Measurements from ENCODE around the gene PIGS.

Gene PIGS

DNA sequence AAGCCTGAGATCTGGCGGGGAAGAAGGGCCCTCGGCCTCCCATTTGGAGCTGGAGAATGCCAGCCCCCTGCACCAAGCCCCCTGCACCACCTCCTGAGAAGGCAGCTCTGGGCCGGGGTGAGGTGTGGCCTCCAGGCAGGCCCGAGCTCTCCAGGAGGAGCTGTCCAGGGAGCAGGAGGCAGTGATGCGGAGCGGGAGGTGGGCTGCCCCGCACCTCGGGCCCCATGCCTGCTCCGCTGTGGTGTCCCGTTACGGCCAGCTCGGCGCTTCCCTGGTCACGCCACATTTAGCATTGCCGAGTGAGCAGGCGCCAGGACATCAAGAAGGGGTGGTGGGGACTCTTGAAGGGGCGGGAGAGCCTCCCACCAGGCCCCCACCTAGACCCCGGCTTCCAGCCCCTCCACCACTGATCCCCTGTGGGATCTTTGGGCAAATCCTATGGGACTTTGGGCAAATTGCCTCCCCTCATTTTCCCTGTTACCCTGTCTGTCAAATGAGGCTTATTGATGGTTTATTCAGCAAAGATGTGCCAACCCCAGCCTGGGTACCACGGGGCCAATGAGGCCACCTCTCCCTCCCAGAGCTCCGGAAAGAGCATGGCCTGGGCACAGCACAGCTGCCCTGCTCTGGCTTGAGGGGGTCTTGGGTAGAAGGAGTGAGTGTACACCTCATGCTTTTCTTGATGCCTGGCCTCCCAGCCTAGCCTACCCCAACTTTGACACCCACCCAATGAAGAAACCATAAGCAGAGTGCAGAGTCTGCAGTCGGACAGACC, 49.8 kb downstream of the PIGS start:
- POLR2A ChIA-PET = interaction anchor here (0.5 to 0.8 kb wide), 2 partner anchors 16 to 50 kb away, joined by 3 to 4 read pairs; partner anchors contain the start of gene PIGS
- DNase-seq (ENCODE audit: extremely low spot score) = no peak
- TF ChIP-seq FOXM1 (IDR thresholded peaks at IDR 0.05; ENCODE audit: borderline replicate concordance) (no peak), FOXK2 (IDR thresholded peaks at IDR 0.05) (no peak), SUZ12 (IDR thresholded peaks at IDR 0.05) (no peak), ARNT (IDR thresholded peaks at IDR 0.05) (no peak), HDGF (IDR thresholded peaks at IDR 0.05; ENCODE audit: borderline replicate concordance) (no peak), LEF1 (IDR thresholded peaks at IDR 0.05; ENCODE audit: borderline replicate concordance) (no peak), FOXA1 (IDR thresholded peaks at IDR 0.05) (no peak), L3MBTL2 (conservative IDR thresholded peaks at IDR 0.05) (no peak), TARDBP (IDR thresholded peaks at IDR 0.05) (no peak), SP1 (IDR thresholded peaks at IDR 0.05) (no peak), NFRKB (IDR thresholded peaks at IDR 0.05) (no peak)
- TF ChIP-seq, protein P1, sequence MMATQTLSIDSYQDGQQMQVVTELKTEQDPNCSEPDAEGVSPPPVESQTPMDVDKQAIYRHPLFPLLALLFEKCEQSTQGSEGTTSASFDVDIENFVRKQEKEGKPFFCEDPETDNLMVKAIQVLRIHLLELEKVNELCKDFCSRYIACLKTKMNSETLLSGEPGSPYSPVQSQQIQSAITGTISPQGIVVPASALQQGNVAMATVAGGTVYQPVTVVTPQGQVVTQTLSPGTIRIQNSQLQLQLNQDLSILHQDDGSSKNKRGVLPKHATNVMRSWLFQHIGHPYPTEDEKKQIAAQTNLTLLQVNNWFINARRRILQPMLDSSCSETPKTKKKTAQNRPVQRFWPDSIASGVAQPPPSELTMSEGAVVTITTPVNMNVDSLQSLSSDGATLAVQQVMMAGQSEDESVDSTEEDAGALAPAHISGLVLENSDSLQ (IDR thresholded peaks at IDR 0.05) = no peak
- CTCF ChIA-PET = interaction anchor here (0.5 kb wide), 1 partner anchor 25 kb away, joined by 3 read pairs; no protein-coding TSS in a partner anchor

DNA sequence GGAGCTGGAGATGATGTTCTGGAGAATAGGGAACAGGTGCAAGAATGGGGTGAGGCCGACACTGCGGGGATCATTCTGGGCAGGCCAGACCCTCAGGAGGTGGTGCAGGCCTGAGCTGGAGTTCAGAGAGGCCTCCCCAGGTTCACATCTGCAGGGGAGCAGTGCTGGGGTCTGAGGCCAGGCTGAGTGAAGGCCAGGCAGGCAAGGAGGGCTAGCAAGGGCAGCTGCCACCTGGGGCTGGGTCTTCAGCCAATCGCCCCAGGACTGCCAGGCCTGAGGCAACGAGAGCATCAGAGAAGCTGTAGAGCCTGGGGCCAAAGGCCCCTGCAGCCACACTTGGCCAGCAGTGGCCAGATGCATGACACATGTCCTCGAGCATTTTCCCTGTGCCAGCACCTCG, 50.6 kb downstream of the PIGS start:
- ChIA-PET CTCF (interaction anchor here (0.5 to 1.7 kb wide), 2 partner anchors 20 to 24 kb away, joined by 3 to 4 read pairs; no protein-coding TSS in a partner anchor), POLR2A (interaction anchor here (1.4 kb wide), 1 partner anchor 11 kb away, joined by 3 read pairs; no protein-coding TSS in a partner anchor)
- DNase-seq (ENCODE audit: extremely low spot score) = no peak
- TF ChIP-seq L3MBTL2 (conservative IDR thresholded peaks at IDR 0.05) (no peak), TARDBP (IDR thresholded peaks at IDR 0.05) (no peak), ELF4 (IDR thresholded peaks at IDR 0.05) (no peak), FOXK2 (IDR thresholded peaks at IDR 0.05) (no peak), FOXM1 (IDR thresholded peaks at IDR 0.05; ENCODE audit: borderline replicate concordance) (no peak), SP1 (IDR thresholded peaks at IDR 0.05) (no peak), SUZ12 (IDR thresholded peaks at IDR 0.05) (no peak), ARNT (IDR thresholded peaks at IDR 0.05) (no peak), CTBP1 (IDR thresholded peaks at IDR 0.05; ENCODE audit: borderline replicate concordance) (no peak), FOXA1 (IDR thresholded peaks at IDR 0.05) (no peak), ZNF384 (IDR thresholded peaks at IDR 0.05) (no peak)

DNA sequence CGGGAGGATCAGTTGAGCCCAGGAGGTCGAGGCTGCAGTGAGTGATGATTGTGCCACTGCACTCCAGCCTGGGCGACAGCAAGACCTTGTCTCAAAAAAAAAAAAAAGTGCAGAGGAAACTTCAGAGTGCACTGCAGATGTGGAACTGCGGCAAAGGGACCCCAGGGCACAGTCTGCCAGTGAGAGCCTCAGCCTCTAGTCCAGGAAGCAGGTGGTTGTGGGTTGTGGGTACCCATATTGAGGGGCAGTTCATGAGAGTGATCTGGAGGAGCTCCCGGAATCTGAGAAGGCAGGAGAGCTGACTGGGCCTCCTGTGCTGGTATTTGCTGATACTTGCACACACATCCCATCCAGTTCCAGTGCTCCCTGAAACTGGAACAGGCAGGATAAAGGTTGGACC, 52.1 kb downstream of the PIGS start:
- no peak for DNase-seq (ENCODE audit: extremely low spot score)
- POLR2A ChIA-PET = interaction anchor here (1.4 kb wide), 1 partner anchor 12 kb away, joined by 3 read pairs; no protein-coding TSS in a partner anchor
- TF ChIP-seq ARNT (IDR thresholded peaks at IDR 0.05) (no peak), ELF4 (IDR thresholded peaks at IDR 0.05) (no peak), FOXM1 (IDR thresholded peaks at IDR 0.05; ENCODE audit: borderline replicate concordance) (no peak), FOXK2 (IDR thresholded peaks at IDR 0.05) (no peak), FOXA1 (IDR thresholded peaks at IDR 0.05) (no peak), CTBP1 (IDR thresholded peaks at IDR 0.05; ENCODE audit: borderline replicate concordance) (no peak), SUZ12 (IDR thresholded peaks at IDR 0.05) (no peak), SP1 (IDR thresholded peaks at IDR 0.05) (no peak)
- TF ChIP-seq, protein P1 (IDR thresholded peaks at IDR 0.05) = no peak
- CTCF ChIA-PET = interaction anchor here (1.7 kb wide), 1 partner anchor 22 kb away, joined by 4 read pairs; no protein-coding TSS in a partner anchor

DNA sequence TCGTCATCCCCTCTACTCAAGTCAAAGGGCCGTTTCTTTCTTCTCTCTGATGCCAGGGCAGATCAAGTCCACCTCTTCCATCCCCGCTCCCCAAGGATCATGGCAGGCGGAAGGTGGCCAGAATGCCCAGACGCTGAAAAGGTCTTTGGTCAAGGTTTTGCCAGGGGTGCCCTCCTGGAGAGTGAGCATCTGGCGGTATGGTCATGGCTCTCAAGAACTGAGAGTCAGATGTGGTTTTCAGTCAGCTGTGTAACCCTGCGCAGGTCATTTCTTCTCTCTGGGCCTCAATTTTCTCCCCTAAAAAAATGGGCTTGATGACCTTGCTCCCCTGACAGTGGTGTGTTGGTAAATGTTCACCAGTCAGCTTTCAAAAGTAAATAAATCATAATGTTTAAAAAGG, 52.7 kb downstream of the PIGS start:
- ChIA-PET CTCF (no interaction called here), POLR2A (no interaction called here)
- TF ChIP-seq ARNT (IDR thresholded peaks at IDR 0.05) (no peak), SP1 (IDR thresholded peaks at IDR 0.05) (no peak), CTBP1 (IDR thresholded peaks at IDR 0.05; ENCODE audit: borderline replicate concordance) (no peak), LEF1 (IDR thresholded peaks at IDR 0.05; ENCODE audit: borderline replicate concordance) (no peak), ZNF384 (IDR thresholded peaks at IDR 0.05) (no peak)
- DNase-seq (ENCODE audit: extremely low spot score) = no peak

DNA sequence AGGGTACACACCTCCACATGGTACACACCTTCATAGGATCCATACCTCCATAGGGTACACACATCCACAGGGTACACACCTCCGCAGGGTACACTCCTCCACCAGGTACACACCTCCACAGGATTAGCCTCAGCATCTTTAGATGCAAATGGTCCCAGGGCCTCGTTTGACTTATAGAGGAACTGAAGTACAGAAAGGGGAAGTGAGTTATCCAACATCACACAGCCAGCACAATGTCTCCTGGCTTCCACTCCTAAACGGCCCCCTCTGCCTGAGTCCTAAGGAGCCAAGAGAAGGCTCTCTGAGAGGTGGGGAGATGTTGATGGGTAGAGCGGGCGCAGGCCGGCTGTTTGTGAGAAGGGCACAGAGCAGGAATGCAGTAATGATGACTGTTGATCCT, 53.2 kb downstream of the PIGS start:
- ChIA-PET POLR2A (no interaction called here), CTCF (no interaction called here)
- TF ChIP-seq SUZ12 (IDR thresholded peaks at IDR 0.05) (no peak), BHLHE40 (IDR thresholded peaks at IDR 0.05; ENCODE audit: borderline replicate concordance) (no peak), FOXK2 (IDR thresholded peaks at IDR 0.05) (no peak), HDGF (IDR thresholded peaks at IDR 0.05; ENCODE audit: borderline replicate concordance) (no peak), ELF4 (IDR thresholded peaks at IDR 0.05) (no peak), TARDBP (IDR thresholded peaks at IDR 0.05) (no peak), SP1 (IDR thresholded peaks at IDR 0.05) (no peak), NFRKB (IDR thresholded peaks at IDR 0.05) (no peak)
- DNase-seq (ENCODE audit: extremely low spot score) = no peak

DNA sequence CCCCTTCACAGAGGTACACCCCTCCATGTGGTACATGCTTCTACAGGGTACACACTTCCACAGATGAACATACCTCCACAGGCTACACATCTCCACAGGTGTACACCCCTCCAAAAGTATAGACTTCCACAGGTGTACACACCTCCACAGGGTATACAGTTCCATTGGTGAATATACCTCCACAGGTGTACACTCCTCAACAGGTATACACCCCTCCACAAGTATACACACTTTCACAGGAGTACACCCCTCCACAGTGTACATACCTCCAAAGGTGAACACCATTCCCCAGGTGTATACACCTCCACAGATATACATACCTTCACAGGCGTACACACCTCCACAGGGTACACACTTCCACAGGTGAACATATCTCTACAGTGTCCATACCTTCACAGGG, 55.8 kb downstream of the PIGS start:
- no peak for TF ChIP-seq FOXK2 (IDR thresholded peaks at IDR 0.05)
- no peak for TF ChIP-seq CTBP1 (IDR thresholded peaks at IDR 0.05; ENCODE audit: borderline replicate concordance)
- no peak for TF ChIP-seq BHLHE40 (IDR thresholded peaks at IDR 0.05; ENCODE audit: borderline replicate concordance)
- TF ChIP-seq, protein P1 (IDR thresholded peaks at IDR 0.05) = no peak
- TF ChIP-seq ZNF384 (IDR thresholded peaks at IDR 0.05) = no peak
- no peak for TF ChIP-seq LEF1 (IDR thresholded peaks at IDR 0.05; ENCODE audit: borderline replicate concordance)
- no peak for TF ChIP-seq TARDBP (IDR thresholded peaks at IDR 0.05)
- TF ChIP-seq L3MBTL2 (conservative IDR thresholded peaks at IDR 0.05) = no peak
- TF ChIP-seq ELF4 (IDR thresholded peaks at IDR 0.05) = no peak
- no peak for TF ChIP-seq FOXA1 (IDR thresholded peaks at IDR 0.05)
- no peak for TF ChIP-seq SUZ12 (IDR thresholded peaks at IDR 0.05)
- no peak for TF ChIP-seq SP1 (IDR thresholded peaks at IDR 0.05)
- TF ChIP-seq NFRKB (IDR thresholded peaks at IDR 0.05) = no peak
- TF ChIP-seq FOXM1 (IDR thresholded peaks at IDR 0.05; ENCODE audit: borderline replicate concordance) = no peak
- DNase-seq (ENCODE audit: extremely low spot score) = no peak
- CTCF ChIA-PET = no interaction called here
- POLR2A ChIA-PET = no interaction called here

Measured in HEK293T (cell line).